GM12878 (cell line): ENCODE measurements around the gene HJURP. TPM values are rescaled to one million over a fixed set of nuclear protein-coding genes. Genes with fewer than 3 reads are reported as not detected.

ENCODE experiments used
- ATAC-seq: fragments of 200-7000 bp; cut with Tn5 transposase; 3 replicates; pipeline ENCODE4 v1.9.1; 2020; ENCODE audit warnings: mild to moderate bottlenecking, moderate library complexity
- BruUV-seq: library from RNA; stranded (reverse); fragments of 400-500 nt; replicated peaks from 2 replicates; lab custom pipeline; 2021; lab: Mats Ljungman, UMichigan
- CTCF ChIA-PET: fragments of 300-600 bp; sonication (Branson Sonifier 250); formaldehyde crosslinking; extraction: SDS; loops from one replicate; lab custom pipeline; 2021; ENCODE audit warnings: inconsistent platforms; lab: Yijun Ruan, JAX
- POLR2A ChIA-PET: fragments of 350-600 bp; formaldehyde crosslinking; extraction: SDS; loops from one replicate; lab custom pipeline; 2021; ENCODE audit warnings: inconsistent platforms; lab: Charles Lee
- RAD21 ChIA-PET: fragments of 300-600 bp; sonication (Branson Sonifier 250); formaldehyde crosslinking; loops from one replicate; lab custom pipeline; 2023; ENCODE audit warnings: antibody characterized with exemption; ENCODE audit not compliant: unreplicated experiment; lab: Charles Lee
- SMC1A ChIA-PET: fragments of 300-600 bp; sonication (Branson Sonifier 250); formaldehyde crosslinking; loops from one replicate; lab custom pipeline; 2023; ENCODE audit not compliant: unreplicated experiment, uncharacterized antibody; lab: Charles Lee
- DNase-seq: peaks from one replicate; pipeline ENCODE4 v3.0.0-alpha.2; 2011; ENCODE audit warnings: low read depth, low spot score
- FAIRE-seq: peaks from 3 replicates; lab custom pipeline; 2011; peaks lifted over from hg19 to GRCh38; lab: Jason Lieb, UNC
- H2AFZ ChIP-seq: 2 replicates; pipeline ENCODE4 v1.6.0; 2011; ENCODE audit warnings: low read depth, low read length, control low read depth; ENCODE audit not compliant: control insufficient read depth
- H3K27ac ChIP-seq: 2 replicates; pipeline ENCODE4 v1.5.1; 2011; ENCODE audit warnings: control low read depth; ENCODE audit not compliant: control insufficient read depth, insufficient read depth
- H3K27me3 ChIP-seq, 2 experiments: replicated peaks in 1 of 2; 2 replicates each; pipeline versions ENCODE4 v1.6.0 to v1.6.1; 2011; ENCODE audit warnings: low read length in 1 of 2; ENCODE audit not compliant: control insufficient read depth in 2 of 2, insufficient read depth in 2 of 2
- H3K36me3 ChIP-seq, 2 experiments: 2 replicates each; pipeline ENCODE4 v1.5.1; 2011; ENCODE audit warnings: low read length in 1 of 2; ENCODE audit not compliant: control insufficient read depth in 2 of 2, insufficient read depth in 2 of 2
- H3K4me1 ChIP-seq: 2 replicates; pipeline ENCODE4 v1.6.1; 2011; ENCODE audit warnings: mild to moderate bottlenecking, low read length, moderate library complexity, mixed read lengths; ENCODE audit not compliant: control insufficient read depth, insufficient read depth
- H3K4me2 ChIP-seq: 2 replicates; pipeline ENCODE4 v1.6.0; 2011; ENCODE audit warnings: control low read depth; ENCODE audit not compliant: control insufficient read depth, insufficient read depth
- H3K4me3 ChIP-seq: fragments of 200-600 bp; sonication (generic); 2 replicates; pipeline ENCODE4 v1.5.1; 2016
- H3K79me2 ChIP-seq: 2 replicates; pipeline ENCODE4 v1.6.0; 2011; ENCODE audit warnings: low read length; ENCODE audit not compliant: control insufficient read depth, insufficient read depth
- H3K9ac ChIP-seq: 2 replicates; pipeline ENCODE4 v1.8.0; 2011; ENCODE audit warnings: low read length, control low read depth, mixed read lengths; ENCODE audit not compliant: control insufficient read depth, insufficient read depth
- H3K9me3 ChIP-seq: replicated peaks from 3 replicates; pipeline ENCODE4 v1.5.1; 2011; ENCODE audit warnings: mild to moderate bottlenecking, low read length; ENCODE audit not compliant: control insufficient read depth, insufficient read depth
- H4K20me1 ChIP-seq: 2 replicates; pipeline ENCODE4 v1.6.0; 2011; ENCODE audit not compliant: control insufficient read depth, insufficient read depth
- BHLHE40 ChIP-seq, 2 experiments: fragments of 450-650 bp in 1 of 2; IDR thresholded peaks; 2 replicates each; pipeline ENCODE4 v1.6.1; 2011 to 2017; ENCODE audit warnings: low read depth in 2 of 2, borderline replicate concordance in 1 of 2, improper control_type of control experiment in 1 of 2, low read length in 1 of 2, mild to moderate bottlenecking in 1 of 2
- KDM1A ChIP-seq: fragments of 200-600 bp; sonication (generic); IDR thresholded peaks from 2 replicates; pipeline ENCODE4 v1.6.1; 2016; ENCODE audit warnings: borderline replicate concordance
- RCOR1 ChIP-seq: conservative IDR thresholded peaks from 2 replicates; pipeline ENCODE4 v1.6.1; 2012; ENCODE audit warnings: low read depth, low read length, improper control_type of control experiment
- RELB ChIP-seq: fragments of 450-650 bp; IDR thresholded peaks from 2 replicates; pipeline ENCODE4 v1.6.1; 2017; ENCODE audit warnings: low read depth, mild to moderate bottlenecking, moderate library complexity
- USF1 ChIP-seq: IDR thresholded peaks from 2 replicates; pipeline ENCODE4 v1.6.1; 2011; ENCODE audit warnings: borderline replicate concordance, low read depth, mild to moderate bottlenecking, moderate library complexity, mixed read lengths, low read length; ENCODE audit not compliant: insufficient read depth; ENCODE audit errors: extremely low read length
- ZNF384 ChIP-seq: IDR thresholded peaks from 2 replicates; pipeline ENCODE4 v1.6.1; 2012; ENCODE audit warnings: low read depth, mild to moderate bottlenecking, low read length, improper control_type of control experiment, borderline replicate concordance
- WGBS: methylation state at CpG from one replicate; pipeline ENCODE4 v1.1.6; 2016; ENCODE audit warnings: low lambda C conversion rate; ENCODE audit not compliant: insufficient replicate concordance, insufficient coverage; ENCODE audit errors: missing lambda C conversion rate; 5-methylcytosine and 5-hydroxymethylcytosine counted together
- in situ Hi-C: fragments of 300-500 bp; cut with MboI; formaldehyde crosslinking; loops from 9 replicates; pipeline ENCODE4 v1.14.3; 2018; ENCODE audit warnings: mixed read lengths
- intact Hi-C: fragments of 100-400 bp; cut with micrococcal nuclease; formaldehyde crosslinking; loops from one replicate; pipeline ENCODE4 v1.14.2; 2022; ENCODE audit not compliant: unreplicated experiment
- polyA plus RNA-seq, 11 experiments: library from polyadenylated mRNA; depleted of rRNA in 4 of 11; unstranded in 6 of 11; stranded (reverse) in 5 of 11; fragments of >200 nt; fragmentation: Nextera tagmentation in 4 of 11; fragmentation: Illumina TruSeq in 1 of 11; extraction: Ambion mirVana in 4 of 11; extraction: Trizol in 1 of 11; gene quantifications; 1 replicate in 1 of 11; 2 replicates in 10 of 11; pipeline versions ENCODE4 v1.2.1 to v1.2.3, GENCODE V29; 2011 to 2016; ENCODE audit warnings: inconsistent platforms in 2 of 11, missing spikeins in 2 of 11, low read depth in 1 of 11
- total RNA-seq, 4 experiments: library from RNA; depleted of rRNA in 3 of 4; stranded (reverse); fragments of >200 nt in 3 of 4; fragmentation: Illumina TruSeq in 1 of 4; extraction: Trizol in 1 of 4; gene quantifications; 2 replicates each; pipeline versions ENCODE4 v1.2.1 to v1.2.3, GENCODE V29; 2013 to 2021

HJURP gene
- total and polyA plus RNA-seq, 10 of the 15 experiments (the other 5 are each of a cell fraction or from before 2014, with no cell fraction given): 12.7 to 68.9 (median 44.4) TPM

GRCh38 chr2:233831861-233832260 lies 22.5 kb downstream of the HJURP start:
- WGBS: 100% methylated on average over 6 of the region's 6 CpGs
- H4K20me1 ChIP-seq: no peaks in the 10 kb centered on the region
- H3K36me3 ChIP-seq: peaks cover 17 to 23% of the 10 kb centered on the region in 2 experiments; a peak in 3 of 4 replicates
- no peak overlapping the region for H3K4me2 ChIP-seq
- SMC1A ChIA-PET: no interaction called here
- H2AFZ ChIP-seq: no peak overlapping the region
- FAIRE-seq (no peak), ATAC-seq (no peak), DNase-seq (no peak)
- TF ChIP-seq ZNF384: no peak
- H3K4me3 ChIP-seq: no peak overlapping the region
- in situ Hi-C loops (no loop called here), intact Hi-C loops (no loop called here)
- H3K27me3 ChIP-seq: no peaks in the 10 kb centered on the region
- RAD21 ChIA-PET: interaction anchor here (0.6 kb wide), 2 partner anchors 776 to 1128 kb away, joined by 3 to 4 read pairs; no protein-coding TSS in a partner anchor
- no peak overlapping the region for H3K27ac ChIP-seq
- CTCF ChIA-PET: interaction anchor here (0.6 to 1.5 kb wide), 2 partner anchors 26 to 1154 kb away, joined by 3 read pairs; no protein-coding TSS in a partner anchor
- no peak overlapping the region for H3K9ac ChIP-seq
- no TSS peak for BruUV-seq
- H3K4me1 ChIP-seq: no peaks in the 10 kb centered on the region
- POLR2A ChIA-PET: no interaction called here
- H3K9me3 ChIP-seq: no peaks in the 10 kb centered on the region
- no peaks in the 10 kb centered on the region; the same call in 1 of the 2 replicates for H3K79me2 ChIP-seq

- POLR2A ChIA-PET: no interaction called here
- ATAC-seq: peak; percentile 31
- Histone ChIP-seq H3K27ac (no peak overlapping the region), H3K27me3 (no peaks in the 10 kb centered on the region), H3K4me1 (no peaks in the 10 kb centered on the region), H2AFZ (no peak overlapping the region), H3K36me3 (peaks cover 15 to 16% of the 10 kb centered on the region in 2 experiments; a peak in 3 of 4 replicates), H3K79me2 (no peaks in the 10 kb centered on the region), H3K9me3 (no peaks in the 10 kb centered on the region), H3K4me2 (no peak overlapping the region), H3K9ac (no peak overlapping the region), H3K4me3 (no peak overlapping the region), H4K20me1 (no peaks in the 10 kb centered on the region)
- DNase-seq: no peak
- CTCF ChIA-PET: no interaction called here
- TF ChIP-seq BHLHE40 (IDR thresholded peaks at IDR 0.05; ENCODE audit: borderline replicate concordance in 1 of 2, low read depth in 2 of 2, low read length in 1 of 2) (no peak), KDM1A (no peak), RELB (no peak), RCOR1 (no peak), USF1 (peak; percentile 5)
- intact Hi-C loops (no loop called here), in situ Hi-C loops (no loop called here)
- RAD21 ChIA-PET: no interaction called here
- no peak for FAIRE-seq
- SMC1A ChIA-PET: no interaction called here
- BruUV-seq: no TSS peak
- 24% methylated on average over 14 of the region's 14 CpGs for WGBS
These were observed 23.2 kb downstream of the HJURP start for GRCh38 chr2:233831011-233831721.
